ENCODE data around the gene GZF1. TPM values are rescaled to one million over a fixed set of nuclear protein-coding genes. Genes with fewer than 3 reads are reported as not detected.

Gene GZF1
- total RNA-seq, 1 donor from 2014 or later = 12.9 TPM

DNA sequence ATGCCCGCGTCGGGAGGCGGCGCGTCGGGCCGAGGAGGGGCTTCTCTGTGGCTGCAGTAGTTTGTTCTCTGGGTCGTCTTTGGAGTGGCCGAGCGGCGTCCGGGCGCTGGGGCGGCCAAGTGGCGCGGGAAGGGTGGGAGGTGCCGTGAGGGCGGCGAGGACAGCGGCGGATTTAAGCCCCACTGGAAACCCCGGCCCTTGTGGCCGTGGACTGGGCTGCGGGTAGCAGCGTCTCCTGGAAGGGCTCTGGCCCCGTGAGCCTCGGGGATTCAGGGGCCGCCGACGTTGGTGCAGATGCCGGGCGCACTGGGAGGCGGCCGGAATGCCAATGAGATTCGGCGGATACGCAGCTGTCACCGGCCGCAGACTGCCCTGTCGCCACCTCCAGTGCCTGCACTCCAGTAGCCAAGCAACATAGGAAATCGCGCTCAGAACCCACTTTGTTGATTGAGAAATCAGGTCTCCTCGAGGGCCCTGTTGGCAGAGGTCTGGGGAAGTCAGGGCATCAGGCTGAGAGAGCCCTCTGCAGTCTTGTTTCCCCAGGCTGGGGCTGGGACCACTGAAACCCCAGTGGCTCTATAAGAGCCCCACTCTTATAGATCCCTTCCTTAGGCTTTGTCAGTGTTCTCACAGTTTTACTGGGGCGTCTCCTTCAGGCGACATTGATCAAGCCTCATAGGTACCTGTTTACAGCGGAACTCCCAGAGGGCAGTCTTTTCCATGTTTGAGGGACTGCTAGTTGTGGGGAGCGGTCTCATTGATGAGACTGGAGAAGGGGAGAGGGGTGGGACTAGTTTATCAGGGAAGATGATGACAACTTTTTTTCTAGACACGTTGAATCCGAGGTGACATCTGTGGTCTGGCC, 642 bp downstream of the GZF1 start:
- Mint-ChIP-seq H3K27ac (peak overlapping the region; percentile 90), H3K27me3 (ENCODE audit: insufficient read depth, low read depth) (peaks cover 2% of the 10 kb centered on the region), H3K9me3 (no peaks in the 10 kb centered on the region), H3K4me1 (peaks cover 36% of the 10 kb centered on the region), H3K4me3 (peak overlapping the region; percentile 95), H3K36me3 (peaks cover 14% of the 10 kb centered on the region)
- TF ChIP-seq, protein P1, sequence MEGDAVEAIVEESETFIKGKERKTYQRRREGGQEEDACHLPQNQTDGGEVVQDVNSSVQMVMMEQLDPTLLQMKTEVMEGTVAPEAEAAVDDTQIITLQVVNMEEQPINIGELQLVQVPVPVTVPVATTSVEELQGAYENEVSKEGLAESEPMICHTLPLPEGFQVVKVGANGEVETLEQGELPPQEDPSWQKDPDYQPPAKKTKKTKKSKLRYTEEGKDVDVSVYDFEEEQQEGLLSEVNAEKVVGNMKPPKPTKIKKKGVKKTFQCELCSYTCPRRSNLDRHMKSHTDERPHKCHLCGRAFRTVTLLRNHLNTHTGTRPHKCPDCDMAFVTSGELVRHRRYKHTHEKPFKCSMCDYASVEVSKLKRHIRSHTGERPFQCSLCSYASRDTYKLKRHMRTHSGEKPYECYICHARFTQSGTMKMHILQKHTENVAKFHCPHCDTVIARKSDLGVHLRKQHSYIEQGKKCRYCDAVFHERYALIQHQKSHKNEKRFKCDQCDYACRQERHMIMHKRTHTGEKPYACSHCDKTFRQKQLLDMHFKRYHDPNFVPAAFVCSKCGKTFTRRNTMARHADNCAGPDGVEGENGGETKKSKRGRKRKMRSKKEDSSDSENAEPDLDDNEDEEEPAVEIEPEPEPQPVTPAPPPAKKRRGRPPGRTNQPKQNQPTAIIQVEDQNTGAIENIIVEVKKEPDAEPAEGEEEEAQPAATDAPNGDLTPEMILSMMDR (IDR thresholded peaks at IDR 0.05) = no peak
- TF ChIP-seq EZH2 (IDR thresholded peaks at IDR 0.05) (no peak), EZH2phosphoT487 (IDR thresholded peaks at IDR 0.05) (no peak)
- H4K20me1 ChIP-seq (ENCODE audit: low read depth) = peaks cover 51% of the 10 kb centered on the region
- peak; percentile 73 for DNase-seq (ENCODE audit: low spot score)
- H2AFZ ChIP-seq (replicated peaks) = peak overlapping the region; percentile 46
- H3K4me3 ChIP-seq = peak overlapping the region; percentile 78
- peaks cover 19% of the 10 kb centered on the region for H3K4me1 ChIP-seq
- peaks cover 10% of the 10 kb centered on the region for H3F3A ChIP-seq (ENCODE audit: low read depth)
- H3K9ac ChIP-seq = peak overlapping the region; percentile 98
- no peaks in the 10 kb centered on the region for H3K36me3 ChIP-seq
- peak overlapping the region; percentile 89 for H3K4me2 ChIP-seq
- peak overlapping the region; percentile 96 for H3K27ac ChIP-seq
- no peaks in the 10 kb centered on the region for H3K9me3 ChIP-seq (ENCODE audit: low read depth)
- peaks cover 53% of the 10 kb centered on the region for H3K79me2 ChIP-seq (ENCODE audit: low read depth)
- H3K27me3 ChIP-seq = no peaks in the 10 kb centered on the region

GRCh38 chr20:23363257-23363649, 1.3 kb downstream of the GZF1 start:
- H3K36me3 Mint-ChIP-seq = peaks cover 14% of the 10 kb centered on the region
- no peak overlapping the region for H3K27ac Mint-ChIP-seq
- H3K27ac ChIP-seq = no peak overlapping the region

DNA sequence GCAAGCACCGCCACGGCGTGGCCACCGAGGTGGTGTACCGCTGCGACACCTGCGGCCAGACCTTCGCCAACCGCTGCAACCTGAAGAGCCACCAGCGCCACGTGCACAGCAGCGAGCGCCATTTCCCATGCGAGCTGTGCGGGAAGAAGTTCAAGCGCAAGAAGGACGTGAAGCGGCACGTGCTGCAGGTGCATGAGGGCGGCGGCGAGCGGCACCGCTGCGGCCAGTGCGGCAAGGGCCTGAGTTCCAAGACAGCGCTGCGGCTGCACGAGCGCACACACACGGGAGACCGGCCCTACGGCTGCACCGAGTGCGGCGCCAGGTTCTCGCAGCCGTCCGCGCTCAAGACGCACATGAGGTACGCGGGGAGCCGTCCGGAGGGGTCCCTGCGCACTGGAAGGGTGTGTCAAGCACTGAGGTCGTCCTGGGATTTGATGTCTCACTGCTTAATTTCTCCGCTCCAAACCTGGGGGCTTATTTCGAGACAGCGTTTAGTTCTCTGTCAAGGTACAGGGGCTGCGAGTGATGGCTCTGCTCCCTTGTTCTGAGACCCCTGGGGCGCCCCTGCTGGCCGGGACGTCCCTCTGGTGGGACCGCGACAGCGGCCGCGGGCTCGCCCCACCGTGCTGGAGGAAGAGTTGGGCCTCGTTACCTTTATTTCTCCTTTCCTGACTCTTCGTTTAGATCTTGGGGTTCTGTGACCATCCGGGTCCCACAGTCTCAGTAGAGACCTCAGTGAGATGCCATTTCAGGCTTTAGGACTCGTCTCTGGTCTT, 3.6 kb downstream of the GZF1 start:
- Histone ChIP-seq H3K79me2 (ENCODE audit: low read depth) (peaks cover 66% of the 10 kb centered on the region), H3K36me3 (peaks cover 1% of the 10 kb centered on the region), H3K4me1 (peaks cover 16% of the 10 kb centered on the region), H3K27ac (no peak overlapping the region), H3K9me3 (ENCODE audit: low read depth) (no peaks in the 10 kb centered on the region), H4K20me1 (ENCODE audit: low read depth) (peaks cover 66% of the 10 kb centered on the region), H3K4me3 (no peak overlapping the region), H3K4me2 (no peak overlapping the region), H3K27me3 (no peaks in the 10 kb centered on the region), H2AFZ (replicated peaks) (no peak overlapping the region), H3K9ac (no peak overlapping the region), H3F3A (ENCODE audit: low read depth) (peaks cover 5% of the 10 kb centered on the region)
- Mint-ChIP-seq H3K4me1 (peaks cover 28% of the 10 kb centered on the region), H3K27ac (no peak overlapping the region), H3K4me3 (no peak overlapping the region), H3K27me3 (ENCODE audit: insufficient read depth, low read depth) (no peaks in the 10 kb centered on the region), H3K9me3 (no peaks in the 10 kb centered on the region), H3K36me3 (peaks cover 22% of the 10 kb centered on the region)
- DNase-seq (ENCODE audit: low spot score) = no peak
- TF ChIP-seq EZH2phosphoT487 (IDR thresholded peaks at IDR 0.05) (no peak), EZH2 (IDR thresholded peaks at IDR 0.05) (no peak)
- TF ChIP-seq, protein P1 (IDR thresholded peaks at IDR 0.05) = peak; percentile 10

More at GRCh38 chr20:23363257-23363649, 1.3 kb downstream of the GZF1 start:
- no peaks in the 10 kb centered on the region for H3K9me3 Mint-ChIP-seq
- TF ChIP-seq, protein P1 (IDR thresholded peaks at IDR 0.05) = no peak
- TF ChIP-seq EZH2 (IDR thresholded peaks at IDR 0.05) (no peak), EZH2phosphoT487 (IDR thresholded peaks at IDR 0.05) (no peak)
- Histone ChIP-seq H2AFZ (replicated peaks) (no peak overlapping the region), H3K79me2 (ENCODE audit: low read depth) (peaks cover 59% of the 10 kb centered on the region), H3K4me1 (peaks cover 19% of the 10 kb centered on the region), H3K4me2 (peak overlapping the region; percentile 89), H3K4me3 (peak overlapping the region; percentile 78), H3K36me3 (no peaks in the 10 kb centered on the region), H3K27me3 (no peaks in the 10 kb centered on the region), H3F3A (ENCODE audit: low read depth) (peaks cover 7% of the 10 kb centered on the region), H3K9me3 (ENCODE audit: low read depth) (no peaks in the 10 kb centered on the region), H4K20me1 (ENCODE audit: low read depth) (peaks cover 53% of the 10 kb centered on the region), H3K9ac (peak overlapping the region; percentile 98)
- peaks cover 36% of the 10 kb centered on the region for H3K4me1 Mint-ChIP-seq
- no peaks in the 10 kb centered on the region for H3K27me3 Mint-ChIP-seq (ENCODE audit: insufficient read depth, low read depth)
- peak overlapping the region; percentile 95 for H3K4me3 Mint-ChIP-seq
- no peak for DNase-seq (ENCODE audit: low spot score)

Measured in neural progenitor cell (in vitro differentiated cells).